GM18861 (cell line): Measurements from ENCODE around the gene HS6ST3.
"Not testable (repeated sequence)": the region's sequence is repeated elsewhere in the genome, so short reads cannot be mapped to it uniquely, and the experiment has no call there.

Experiments
- ATAC-seq: cut with Tn5 transposase; IDR thresholded peaks from one replicate; pipeline ENCODE4 v1.9.1; 2021; ENCODE audit not compliant: unreplicated experiment

Gene HS6ST3

GRCh38 chr13:96089749-96090239 lies at the start of gene HS6ST3:
HS6ST3 (plus strand) TSS chr13:96090107.
- peak; percentile 45 for ATAC-seq

- no peak for ATAC-seq
These were observed 48.4 kb upstream of the HS6ST3 start for GRCh38 chr13:96041326-96042110.

GRCh38 chr13:96044238-96044637 lies 45.7 kb upstream of the HS6ST3 start:
- ATAC-seq: no peak

GRCh38 chr13:96046449-96047126 lies 43.3 kb upstream of the HS6ST3 start:
- ATAC-seq: not testable (repeated sequence)

GRCh38 chr13:96050955-96051354 lies 39.0 kb upstream of the HS6ST3 start:
- not testable (repeated sequence) for ATAC-seq

GRCh38 chr13:96051491-96051890 lies 38.4 kb upstream of the HS6ST3 start:
- ATAC-seq: not testable (repeated sequence)

GRCh38 chr13:96051946-96052345 lies 38.0 kb upstream of the HS6ST3 start:
- not testable (repeated sequence) for ATAC-seq

- ATAC-seq: peak; percentile 53
These were observed 37.3 kb upstream of the HS6ST3 start for GRCh38 chr13:96052656-96053002.

GRCh38 chr13:96053003-96053703 lies 36.8 kb upstream of the HS6ST3 start, which contains the start of gene UGGT2:
UGGT2 (minus strand) TSS chr13:96053401; CDS start chr13:96053312, 89 bp downstream.
- peak; percentile 95 for ATAC-seq

GRCh38 chr13:96065849-96066248 lies 24.1 kb upstream of the HS6ST3 start:
- no peak for ATAC-seq

- ATAC-seq: no peak
These were observed 21.2 kb upstream of the HS6ST3 start for GRCh38 chr13:96068729-96069128.

GRCh38 chr13:96071504-96071903 lies 18.4 kb upstream of the HS6ST3 start:
- ATAC-seq: no peak

GRCh38 chr13:96072392-96072791 lies 17.5 kb upstream of the HS6ST3 start:
- no peak for ATAC-seq

- peak; percentile 57 for ATAC-seq
These were observed 13.9 kb upstream of the HS6ST3 start for GRCh38 chr13:96075953-96076543.

- ATAC-seq: no peak
These were observed 9.2 kb upstream of the HS6ST3 start for GRCh38 chr13:96080676-96081075.

GRCh38 chr13:96081888-96082287 lies 8.0 kb upstream of the HS6ST3 start:
- ATAC-seq: no peak

- ATAC-seq: no peak
These were observed 7.3 kb upstream of the HS6ST3 start for GRCh38 chr13:96082640-96083039.

- ATAC-seq: no peak
These were observed 3.2 kb upstream of the HS6ST3 start for GRCh38 chr13:96086736-96087135.

GRCh38 chr13:96089139-96089538 lies 768 bp upstream of the HS6ST3 start:
- ATAC-seq: no peak

GRCh38 chr13:96090240-96091101 lies 564 bp downstream of the HS6ST3 start:
- peak; percentile 30 for ATAC-seq
